Midbrain (tissue), 1 donor: Measurements from ENCODE around the gene CDK5RAP1.
"Not testable (repeated sequence)": the region's sequence is repeated elsewhere in the genome, so short reads cannot be mapped to it uniquely, and the experiment has no call there.

ENCODE experiments used
- DNase-seq: peaks from one replicate; lab custom pipeline; 2025; lab: John Stamatoyannopoulos, UW

The CDK5RAP1 gene, protein sequence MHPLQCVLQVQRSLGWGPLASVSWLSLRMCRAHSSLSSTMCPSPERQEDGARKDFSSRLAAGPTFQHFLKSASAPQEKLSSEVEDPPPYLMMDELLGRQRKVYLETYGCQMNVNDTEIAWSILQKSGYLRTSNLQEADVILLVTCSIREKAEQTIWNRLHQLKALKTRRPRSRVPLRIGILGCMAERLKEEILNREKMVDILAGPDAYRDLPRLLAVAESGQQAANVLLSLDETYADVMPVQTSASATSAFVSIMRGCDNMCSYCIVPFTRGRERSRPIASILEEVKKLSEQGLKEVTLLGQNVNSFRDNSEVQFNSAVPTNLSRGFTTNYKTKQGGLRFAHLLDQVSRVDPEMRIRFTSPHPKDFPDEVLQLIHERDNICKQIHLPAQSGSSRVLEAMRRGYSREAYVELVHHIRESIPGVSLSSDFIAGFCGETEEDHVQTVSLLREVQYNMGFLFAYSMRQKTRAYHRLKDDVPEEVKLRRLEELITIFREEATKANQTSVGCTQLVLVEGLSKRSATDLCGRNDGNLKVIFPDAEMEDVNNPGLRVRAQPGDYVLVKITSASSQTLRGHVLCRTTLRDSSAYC

DNA sequence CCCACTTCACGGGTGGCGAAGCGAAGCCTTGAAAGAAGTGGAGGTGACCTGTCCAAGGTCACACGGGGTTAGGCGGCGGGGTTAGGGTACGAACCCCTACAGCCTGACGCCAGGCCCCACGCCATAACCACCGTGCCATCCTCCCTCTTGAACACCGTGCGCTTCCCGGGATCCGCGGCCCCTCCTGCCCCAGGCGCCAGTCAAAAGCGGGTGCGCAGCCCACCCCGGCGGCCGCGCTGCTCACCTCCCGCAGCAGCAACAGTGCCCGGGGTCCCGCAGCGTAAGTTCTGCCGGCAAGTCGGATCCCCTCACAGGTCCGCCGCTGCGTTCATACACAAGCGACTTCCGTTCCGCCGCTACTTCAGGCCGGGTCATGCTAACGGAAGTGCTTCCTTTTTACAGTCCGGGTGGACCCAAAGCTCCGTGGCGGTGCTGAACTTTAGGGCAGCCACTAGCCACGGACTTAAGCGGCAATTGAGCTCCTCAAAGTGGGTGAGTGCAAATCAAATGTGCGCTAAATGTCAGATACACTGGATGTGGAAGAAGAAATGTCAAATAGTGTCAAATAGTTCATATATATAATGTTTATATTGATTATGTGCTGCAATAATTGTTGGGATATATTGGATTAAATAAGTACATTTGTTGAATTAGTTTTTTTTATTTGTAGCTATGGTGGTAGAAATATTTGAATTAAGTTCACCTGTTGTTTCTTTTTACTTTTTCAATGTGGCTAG, at the start of gene CDK5RAP1:
Gene CDK5RAP1 (minus strand): TSS at position 336 of the 737 bp plus-strand sequence. CDS start 4,455 bp downstream, outside the sequence.
- DNase-seq = peak; percentile 90

DNA sequence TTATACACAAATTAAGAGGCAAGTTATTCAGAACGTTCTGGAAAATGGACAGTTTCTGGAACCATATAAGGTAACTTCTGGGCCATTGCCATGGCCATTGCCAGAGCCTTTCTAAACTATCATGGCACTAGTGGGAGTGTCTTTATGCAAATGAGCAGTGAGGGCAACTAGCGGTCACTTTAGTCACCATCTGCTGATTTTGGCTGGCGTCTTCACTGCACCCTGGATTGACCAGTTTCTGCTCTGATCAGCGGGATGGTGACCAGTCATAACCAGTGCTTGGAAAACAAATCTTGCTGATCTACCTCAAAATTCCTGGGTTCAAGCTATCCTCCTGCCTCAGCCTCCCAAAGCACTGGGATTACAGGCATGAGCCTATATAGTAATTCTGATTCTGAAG, 49.5 kb upstream of the CDK5RAP1 start:
- no peak for DNase-seq

DNA sequence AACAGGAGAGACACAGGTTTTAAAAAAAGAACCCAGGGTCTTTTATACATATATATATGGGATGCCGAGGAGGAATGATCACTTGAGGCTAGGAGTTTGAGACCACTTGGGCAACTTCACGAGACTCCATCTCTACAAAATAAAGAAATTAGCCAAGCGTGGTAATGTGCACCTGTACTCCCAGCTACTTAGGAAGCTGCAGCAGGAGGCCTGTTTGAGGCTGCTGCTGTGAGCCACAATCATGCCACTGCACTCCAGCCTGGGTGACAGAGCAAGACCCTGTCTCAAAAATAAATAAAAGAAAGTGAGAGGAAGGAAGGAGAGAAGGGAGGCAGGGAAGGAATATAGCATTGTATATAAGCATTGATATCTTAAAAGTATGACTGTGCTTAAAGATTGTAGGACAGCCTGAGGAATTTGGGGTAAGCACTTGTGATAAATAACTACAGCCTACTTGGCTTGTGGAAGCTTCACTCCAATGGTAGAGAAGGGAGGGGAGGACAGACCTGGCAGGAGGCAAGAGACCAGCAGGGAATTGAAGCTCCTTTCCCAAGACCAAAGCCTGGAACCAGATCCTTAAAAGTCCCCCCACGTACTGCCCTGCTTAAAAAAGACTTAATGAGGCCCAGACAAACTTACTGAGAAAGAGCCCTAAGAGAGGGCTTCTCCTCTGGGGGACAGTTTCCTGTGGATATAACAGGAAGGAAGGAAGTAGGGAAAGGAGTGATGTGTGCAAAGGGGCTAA, 44.7 kb upstream of the CDK5RAP1 start:
- DNase-seq = no peak

DNA sequence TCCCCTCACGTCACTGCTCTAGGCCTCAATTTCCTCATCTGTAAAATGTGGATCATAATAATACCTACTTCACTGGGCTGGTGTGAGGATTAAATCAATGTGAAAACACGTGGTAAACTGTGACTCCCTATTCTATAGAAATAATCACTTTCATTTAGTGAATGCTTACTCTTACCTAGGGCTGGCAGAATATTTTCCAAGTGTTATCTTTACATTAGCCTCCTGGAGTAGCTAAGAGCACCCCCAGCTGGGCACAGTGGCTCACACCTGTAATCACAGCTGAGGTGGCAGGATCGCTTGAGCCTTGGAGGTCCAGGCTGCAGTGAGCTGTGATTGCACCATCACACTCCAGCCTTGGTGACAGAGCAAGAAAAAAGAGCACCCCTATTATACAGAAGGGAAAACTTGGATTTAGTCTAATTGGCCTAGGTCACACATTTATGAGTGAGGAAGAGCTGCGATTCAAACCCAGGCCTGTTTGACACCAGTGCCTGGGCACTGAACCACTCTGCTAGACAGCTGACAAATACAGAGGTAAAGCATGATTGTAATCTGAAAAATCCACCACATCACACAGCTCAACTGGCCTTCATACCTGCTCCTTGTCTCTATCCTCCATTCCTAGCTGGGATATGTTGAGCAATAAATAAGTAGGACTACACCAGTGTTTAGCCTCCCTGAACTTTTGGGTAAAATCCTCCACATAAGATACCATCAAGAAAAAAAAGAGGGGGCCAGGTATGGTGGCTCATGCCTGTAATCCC, 43.7 kb upstream of the CDK5RAP1 start:
- DNase-seq = no peak

DNA sequence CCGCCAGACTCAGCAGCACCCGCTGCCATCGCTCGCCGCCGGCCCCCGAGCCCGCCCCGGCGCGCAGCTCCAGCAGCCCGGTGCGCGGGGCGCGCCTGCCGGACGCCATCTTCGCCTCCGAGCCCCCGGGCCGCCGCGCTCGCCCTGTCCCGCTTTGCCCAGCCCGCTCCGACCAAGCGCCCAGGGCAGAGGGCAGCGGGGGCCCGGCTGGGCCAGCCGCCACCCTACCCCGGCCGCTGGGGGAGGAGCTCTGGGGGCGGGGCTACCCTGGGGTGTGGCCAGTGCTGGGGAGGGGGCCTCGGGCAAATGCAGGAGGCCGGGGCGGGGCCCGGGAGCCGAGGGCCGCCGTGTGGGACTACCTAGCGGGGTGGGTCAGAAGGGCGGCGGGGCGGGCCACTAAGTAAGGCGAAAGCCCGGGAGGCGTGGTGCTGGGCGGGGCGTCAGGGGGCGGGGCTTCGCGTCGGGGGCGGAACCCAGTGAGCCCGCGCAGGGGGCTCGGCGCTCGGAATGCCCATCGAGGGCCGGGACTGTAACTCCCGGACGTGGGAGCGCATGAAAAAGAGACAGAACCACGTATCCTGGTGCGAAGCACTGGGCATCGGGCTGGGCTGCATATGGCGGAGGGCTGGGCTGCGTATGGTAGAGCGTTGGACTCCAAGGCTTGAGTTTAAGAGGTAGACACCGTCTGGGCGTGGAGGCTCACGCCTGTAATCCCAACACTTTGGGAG, 42.4 kb upstream of the CDK5RAP1 start, which contains the start of gene SNTA1:
Gene SNTA1 (minus strand): TSS at position 252 of the 728 bp plus-strand sequence. CDS start 143 bp downstream, at position 109.
- peak; percentile 80 for DNase-seq

DNA sequence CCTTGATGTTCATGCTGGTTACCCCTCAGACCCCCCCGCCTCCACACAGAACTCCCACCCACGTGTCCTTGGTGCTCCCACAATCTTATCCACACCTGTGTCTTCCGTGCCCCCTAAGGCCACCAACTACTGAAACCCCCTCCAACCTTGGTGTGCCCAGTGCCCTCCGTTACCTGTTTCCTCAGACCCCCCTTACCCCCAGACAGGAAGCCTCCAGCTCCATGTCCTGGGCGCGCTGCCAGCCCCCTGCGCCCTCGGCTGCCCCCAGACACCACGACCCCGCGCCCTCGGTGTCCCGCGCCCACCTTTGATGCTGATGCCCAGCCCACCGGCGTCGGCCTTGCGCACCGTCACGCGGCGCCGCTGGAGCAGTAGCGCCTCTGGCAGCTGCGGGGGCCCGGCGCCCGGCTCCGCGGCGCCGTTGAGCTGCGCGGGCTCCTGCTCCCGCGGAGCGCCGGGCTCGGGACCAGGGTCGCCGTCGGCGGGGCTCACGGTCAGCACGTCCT, 41.7 kb upstream of the CDK5RAP1 start:
- no peak for DNase-seq

DNA sequence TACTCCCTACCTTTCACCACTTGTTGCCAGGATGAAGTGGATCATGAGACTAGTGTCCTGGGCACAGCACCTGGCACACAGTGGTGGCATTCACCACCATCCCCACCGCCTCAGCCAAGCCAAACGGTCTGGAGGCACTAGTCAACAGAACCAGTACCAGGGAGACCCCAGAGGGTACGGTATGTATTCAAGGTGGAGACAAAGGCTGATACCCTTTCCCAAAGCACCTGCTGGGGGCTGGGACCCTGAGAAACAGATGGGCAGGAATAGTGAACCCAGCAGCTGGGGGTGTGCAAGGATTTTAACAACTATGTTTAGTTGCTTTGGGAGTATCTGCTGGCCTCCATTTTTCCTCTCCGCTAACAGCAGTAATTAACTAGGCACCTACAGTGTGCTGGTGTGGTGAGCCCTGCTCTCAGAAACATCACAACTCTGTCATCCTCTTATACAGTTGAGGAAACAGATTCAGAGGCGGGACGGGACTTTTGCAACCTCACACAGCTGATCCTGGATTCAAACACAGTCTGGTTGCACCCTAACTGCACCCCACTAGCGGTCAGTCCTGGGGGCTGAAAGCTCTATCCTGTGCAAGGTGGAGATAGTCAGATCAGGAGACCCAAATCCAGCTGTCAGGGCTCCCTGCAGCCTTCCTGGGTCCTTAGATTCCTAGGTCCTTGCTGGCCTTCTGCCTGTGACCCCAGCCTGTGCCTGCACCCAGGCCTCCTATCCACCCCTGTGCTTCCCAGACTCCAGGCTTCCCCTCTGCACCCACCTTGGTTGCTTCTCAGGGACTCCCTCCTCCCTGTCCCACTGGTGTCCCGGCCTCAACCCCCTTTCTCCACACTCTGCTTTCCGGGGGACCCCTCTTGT, 41.1 kb upstream of the CDK5RAP1 start:
- DNase-seq = no peak

DNA sequence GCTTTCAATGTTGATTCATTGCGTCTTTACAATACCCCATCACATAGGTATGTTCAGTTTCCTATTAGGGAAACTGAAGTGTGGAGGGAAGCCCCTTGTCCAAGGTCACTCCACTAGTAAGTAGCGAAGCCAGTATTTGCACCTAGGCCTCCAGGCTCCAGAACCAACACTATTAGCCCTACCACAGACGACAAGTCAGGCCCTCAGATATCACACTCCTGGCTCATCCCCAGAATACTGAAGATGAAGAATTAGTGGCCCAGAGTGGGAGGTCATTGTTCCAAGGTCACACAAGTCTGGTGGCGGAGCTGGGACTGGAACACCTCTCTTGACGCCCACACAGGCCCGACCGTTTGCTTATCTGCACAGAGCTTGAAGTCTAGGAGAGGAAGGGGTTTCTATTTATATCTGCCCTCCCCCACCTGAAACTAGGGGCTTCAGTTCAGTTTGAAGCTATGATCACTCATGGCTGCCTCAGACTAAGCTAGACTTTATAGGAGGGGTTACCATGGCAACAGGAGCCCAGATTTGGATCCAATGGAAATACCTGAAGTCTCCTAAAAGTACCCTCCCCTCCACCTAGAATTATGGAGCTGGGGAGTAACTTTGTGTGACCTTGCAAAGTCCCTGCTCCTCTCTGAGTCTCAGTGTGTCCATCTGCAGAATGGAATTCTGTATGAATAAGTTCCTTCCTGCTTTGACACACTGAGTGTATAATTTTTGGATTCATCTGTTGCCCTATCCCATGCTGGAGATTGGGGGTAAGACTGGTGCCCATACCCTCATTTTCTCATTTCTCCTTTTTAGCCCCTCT, 40.0 kb upstream of the CDK5RAP1 start:
- peak; percentile 4 for DNase-seq

DNA sequence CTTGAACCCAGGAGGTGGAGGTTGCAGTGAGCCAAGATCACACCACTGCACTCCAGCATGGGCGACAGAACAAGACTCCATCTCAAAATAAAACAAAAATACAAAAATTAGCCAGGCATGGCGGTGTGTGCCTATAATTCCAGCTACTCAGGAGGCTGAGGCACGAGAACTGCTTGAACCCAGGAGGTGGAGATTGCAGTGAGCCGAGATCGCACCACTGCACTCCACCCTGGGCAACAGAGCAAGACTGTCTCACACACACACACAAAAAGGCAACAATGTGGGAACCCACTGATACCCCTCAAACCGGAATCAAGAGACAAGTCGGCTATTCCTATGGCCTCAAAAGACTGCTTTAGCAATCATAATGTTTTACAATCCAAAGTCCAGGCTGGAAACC, 39.2 kb upstream of the CDK5RAP1 start:
- not testable (repeated sequence) for DNase-seq

DNA sequence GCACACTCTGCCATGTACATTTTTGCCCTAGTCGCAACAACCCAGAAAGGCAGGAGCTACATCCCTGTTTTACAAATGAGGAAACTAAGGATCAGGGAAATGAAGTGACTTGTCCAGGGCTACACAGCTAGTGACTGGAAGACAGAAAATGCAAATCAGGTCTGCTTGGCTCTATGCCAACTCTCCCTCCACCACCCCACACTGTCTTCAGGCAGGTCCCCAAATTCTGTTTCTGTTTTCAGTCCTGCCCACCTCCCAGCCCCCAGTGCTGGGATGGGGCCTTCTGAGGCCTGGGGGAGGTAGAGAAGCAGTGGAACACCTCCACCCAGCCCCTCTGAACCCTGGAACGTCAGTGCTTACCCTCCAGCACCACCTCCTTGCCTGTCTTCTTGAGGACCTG, 37.2 kb upstream of the CDK5RAP1 start:
- DNase-seq = no peak

DNA sequence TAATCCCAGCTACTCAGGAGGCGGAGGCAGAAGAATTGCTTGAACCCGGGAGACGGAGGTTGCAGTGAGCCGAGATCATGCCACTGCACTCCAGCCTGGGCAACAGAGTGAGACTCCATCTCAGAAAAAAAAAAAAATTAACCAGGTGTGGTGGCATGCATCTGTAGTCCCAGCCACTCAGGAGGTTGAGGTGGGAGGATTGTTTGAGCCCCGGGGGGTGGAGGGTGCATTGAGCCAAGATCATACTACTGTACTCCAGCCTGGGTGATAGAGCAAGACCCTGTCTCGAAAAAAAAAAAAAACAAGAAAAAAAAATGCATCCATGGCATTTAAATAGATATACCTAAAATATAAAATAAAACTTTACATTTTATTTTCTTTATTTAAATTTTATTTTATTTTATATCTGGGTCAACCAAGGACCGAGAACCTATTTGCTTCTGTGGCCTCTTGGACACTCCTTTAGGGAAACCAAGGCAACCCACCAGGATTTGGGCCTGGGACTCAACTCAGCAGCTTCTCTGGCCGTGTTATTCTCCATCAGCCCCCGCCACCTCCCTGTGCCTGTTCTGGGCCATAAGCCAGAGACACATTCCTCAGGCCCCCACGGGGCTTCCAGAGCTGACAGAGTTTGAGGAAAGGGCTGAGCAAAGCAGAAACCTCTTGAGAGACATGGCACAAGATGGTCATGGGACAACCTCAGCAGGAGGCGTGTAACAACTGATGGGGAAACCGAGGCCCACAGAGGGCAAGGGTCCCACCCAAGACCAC, 36.0 kb upstream of the CDK5RAP1 start:
- peak; percentile 67 for DNase-seq

DNA sequence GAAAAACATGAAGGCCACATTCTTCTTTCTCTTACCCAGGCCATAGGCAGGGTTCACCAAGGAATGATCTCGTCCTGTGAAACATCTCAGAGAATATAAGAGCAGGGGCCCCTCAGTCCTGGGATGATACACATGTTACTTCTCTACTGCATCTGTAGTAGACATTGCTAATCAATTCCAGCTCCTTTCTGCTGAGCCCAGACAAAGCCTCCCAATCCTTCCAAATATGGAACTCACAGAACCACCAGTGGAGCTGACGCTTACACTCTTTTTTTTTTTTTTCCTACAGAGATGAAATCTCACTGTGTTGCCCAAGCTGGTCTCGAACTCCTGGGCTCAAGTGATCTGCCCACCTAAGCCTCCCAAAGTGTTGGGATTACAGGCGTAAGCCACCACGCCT, 33.1 kb upstream of the CDK5RAP1 start:
- DNase-seq = no peak

DNA sequence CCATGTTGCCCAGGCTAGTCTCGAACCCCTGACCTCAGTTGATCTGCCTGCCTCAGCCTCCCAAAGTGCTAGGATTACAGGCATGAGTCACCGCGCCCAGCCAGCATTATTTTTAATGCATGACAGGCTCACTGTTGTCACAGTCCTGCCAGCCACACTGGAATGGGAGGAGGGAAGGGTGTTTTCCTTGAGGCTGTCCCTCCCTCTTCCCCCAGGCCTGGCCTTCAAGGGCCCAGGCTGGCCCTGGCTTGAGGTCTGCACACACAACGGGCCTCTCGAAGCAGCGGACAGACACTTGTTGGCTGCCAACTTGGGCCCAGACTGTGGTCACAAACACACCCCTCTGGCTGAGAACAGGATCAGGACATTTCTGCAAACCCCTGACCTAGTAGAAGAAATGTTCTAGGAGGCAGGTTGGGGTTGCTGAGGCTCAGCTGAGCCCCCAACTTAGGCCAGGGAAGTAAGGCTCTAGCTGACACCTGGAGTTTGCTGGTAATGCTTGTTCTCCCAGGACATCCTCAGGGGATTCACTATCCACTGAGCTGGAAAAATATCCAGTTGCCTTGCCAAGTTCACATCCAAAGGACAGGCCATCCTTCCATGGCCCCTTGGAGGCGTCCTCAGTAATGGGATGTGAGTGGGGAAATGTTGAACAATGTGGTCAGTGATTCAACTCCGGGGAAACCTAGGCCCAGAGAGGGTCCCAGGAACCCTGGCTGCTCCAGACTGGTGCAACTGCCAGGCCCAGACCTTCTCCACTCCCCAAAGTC, 32.3 kb upstream of the CDK5RAP1 start:
- peak; percentile 44 for DNase-seq

DNA sequence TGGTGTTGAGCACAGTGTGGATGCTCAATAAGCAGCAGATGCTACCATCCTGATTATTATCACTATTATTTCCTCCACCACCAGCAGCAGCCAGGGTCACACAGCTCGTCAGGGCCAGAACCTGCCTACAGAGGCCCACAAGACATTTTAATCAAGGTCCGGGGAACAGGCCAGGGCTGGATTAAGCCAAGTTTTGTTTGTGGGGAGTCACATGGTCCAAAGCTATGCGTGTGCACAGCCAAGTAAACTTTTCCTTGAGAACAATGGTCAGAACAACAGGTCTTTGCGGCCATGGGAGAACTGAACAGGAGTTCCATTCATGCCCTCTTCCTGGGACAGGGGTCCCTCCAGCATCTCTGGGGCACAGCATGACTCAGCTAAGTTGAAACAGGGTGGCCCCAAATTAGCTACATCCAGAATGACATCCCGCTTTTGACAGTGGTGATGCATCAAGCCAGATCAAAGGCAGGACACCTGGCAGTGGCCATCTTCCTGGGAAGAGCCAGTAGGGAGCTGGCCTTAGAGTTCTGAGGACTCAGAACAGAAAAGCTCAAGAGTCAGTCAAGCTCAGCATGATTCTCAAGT, 30.6 kb upstream of the CDK5RAP1 start:
- DNase-seq = peak; percentile 78

DNA sequence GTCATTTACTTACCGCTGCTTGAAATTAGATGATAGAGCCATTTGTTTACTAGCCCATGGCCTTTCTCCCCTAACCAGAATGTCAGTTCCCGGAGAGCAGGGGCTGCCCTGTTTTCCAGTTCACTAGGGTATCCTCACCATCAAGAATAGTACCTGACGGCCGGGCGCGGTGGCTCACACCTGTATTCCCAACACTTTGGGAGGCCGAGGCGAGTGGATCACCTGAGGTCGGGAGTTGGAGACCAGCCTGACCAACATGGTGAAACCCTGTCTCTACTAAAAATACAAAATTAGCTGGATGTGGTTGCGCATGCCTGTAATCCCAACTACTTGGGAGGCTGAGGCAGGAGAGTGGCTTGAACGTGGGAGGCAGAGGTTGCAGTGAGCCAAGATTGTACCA, 22.6 kb upstream of the CDK5RAP1 start:
- not testable (repeated sequence) for DNase-seq

DNA sequence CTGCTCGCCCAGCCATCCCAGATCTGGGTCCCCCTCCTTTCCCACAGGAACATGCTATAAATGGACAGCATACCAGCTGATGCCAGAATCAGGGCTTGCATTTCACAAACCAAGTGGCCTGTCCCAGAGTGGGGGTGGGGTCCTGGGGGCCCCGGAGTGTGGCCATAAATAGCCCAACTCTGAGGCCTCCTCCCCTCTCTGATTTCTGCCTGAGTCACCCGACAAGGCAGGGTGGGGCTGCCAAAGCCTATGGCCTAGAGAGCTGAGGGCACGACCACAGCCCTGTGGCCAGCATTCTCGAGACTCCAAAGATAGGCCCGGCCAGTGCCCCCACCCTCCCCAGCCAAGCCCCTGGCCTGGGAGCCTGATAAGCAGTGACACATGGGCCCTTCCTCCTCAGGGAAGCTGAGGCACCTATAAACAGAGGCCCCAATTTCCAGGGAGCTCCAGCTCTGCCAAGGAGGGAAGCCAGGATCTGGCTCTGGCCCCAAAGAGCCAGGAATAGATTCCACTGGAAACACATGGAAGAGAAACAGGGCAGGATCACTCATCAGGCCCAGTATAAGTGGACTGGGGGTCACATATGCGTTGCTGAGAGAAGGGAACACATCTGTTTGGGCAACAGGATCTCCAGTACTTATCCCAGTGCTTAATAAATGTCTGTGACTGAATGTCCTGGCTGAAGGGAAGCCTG, 22.0 kb upstream of the CDK5RAP1 start:
- DNase-seq = no peak
